ENCODE data around the gene ITM2B.

- no peak for TF ChIP-seq REST (IDR thresholded peaks at IDR 0.05; ENCODE audit: unreplicated experiment)
- no peak for TF ChIP-seq POLR2AphosphoS5 (IDR thresholded peaks at IDR 0.05; ENCODE audit: low read depth)
- no peak for TF ChIP-seq CTCF (conservative IDR thresholded peaks at IDR 0.05; ENCODE audit: low read depth in 2 of 2)
- TF ChIP-seq EZH2phosphoT487 (IDR thresholded peaks at IDR 0.05; ENCODE audit: unreplicated experiment) = no peak
- no peak for TF ChIP-seq EZH2 (IDR thresholded peaks at IDR 0.05; ENCODE audit: low read depth, unreplicated experiment)
Measured at GRCh38 chr13:48294653-48295052, 61.6 kb downstream of the ITM2B start.

All from GM23338 (cell line).